Spleen (tissue), 11 donors: ENCODE data around the gene TSC1. TPM values are rescaled to one million over a fixed set of nuclear protein-coding genes. Genes with fewer than 3 reads are reported as not detected.
"Not testable (repeated sequence)": the region's sequence is repeated elsewhere in the genome, so short reads cannot be mapped to it uniquely, and the experiment has no call there.

ENCODE experiments used
- DNase-seq: peaks from one replicate; pipeline ENCODE4 v3.0.0-alpha.2; 2020
- H3K27ac ChIP-seq, 8 donors: fragments of 200-600 bp; sonication (generic) in 7 of 8; 1 replicate in 4 of 8; 2 replicates in 4 of 8; pipeline versions ENCODE4 v1.5.0 to v1.8.0; 2016 to 2021; ENCODE audit warnings: inconsistent platforms in 4 of 8, mild to moderate bottlenecking in 4 of 8, moderate library complexity in 1 of 8
- H3K27me3 ChIP-seq, 7 donors: fragments of 200-600 bp; sonication (generic) in 6 of 7; replicated peaks in 1 of 7; 1 replicate in 4 of 7; 2 replicates in 3 of 7; pipeline versions ENCODE4 v1.5.0 to v1.8.0; 2016 to 2021; ENCODE audit warnings: inconsistent platforms in 3 of 7, mild to moderate bottlenecking in 1 of 7
- H3K36me3 ChIP-seq, 6 donors: fragments of 200-600 bp; sonication (generic) in 5 of 6; 1 replicate in 4 of 6; 2 replicates in 2 of 6; pipeline versions ENCODE4 v1.5.0 to v1.8.0; 2016 to 2021; ENCODE audit warnings: inconsistent platforms in 2 of 6
- H3K4me1 ChIP-seq, 6 donors: fragments of 200-600 bp; sonication (generic) in 5 of 6; 1 replicate in 3 of 6; 2 replicates in 3 of 6; pipeline versions ENCODE4 v1.5.0 to v1.8.0; 2016 to 2021; ENCODE audit warnings: inconsistent platforms in 3 of 6
- H3K4me3 ChIP-seq, 8 donors: fragments of 200-600 bp; sonication (generic) in 7 of 8; 1 replicate in 4 of 8; 2 replicates in 4 of 8; pipeline versions ENCODE4 v1.5.0 to v1.8.0; 2016 to 2021; ENCODE audit warnings: inconsistent platforms in 4 of 8, mild to moderate bottlenecking in 4 of 8, moderate library complexity in 2 of 8
- H3K9me3 ChIP-seq, 8 donors: fragments of 200-600 bp; sonication (generic) in 7 of 8; 1 replicate in 4 of 8; 2 replicates in 4 of 8; pipeline versions ENCODE4 v1.5.0 to v1.8.0; 2016 to 2021; ENCODE audit warnings: inconsistent platforms in 4 of 8
- CTCF ChIP-seq, 11 experiments: fragments of 200-600 bp in 7 of 11; fragments of 450-650 bp in 4 of 11; sonication (generic) in 4 of 11; IDR thresholded peaks in 8 of 11; conservative IDR thresholded peaks in 3 of 11; 1 replicate in 7 of 11; 2 replicates in 4 of 11; pipeline versions ENCODE4 v1.4.0 to v1.8.0; 2016 to 2021; ENCODE audit warnings: antibody characterized with exemption in 11 of 11, inconsistent platforms in 4 of 11, mild to moderate bottlenecking in 1 of 11
- POLR2A ChIP-seq, 3 donors: fragments of 450-650 bp; IDR thresholded peaks; one replicate each; pipeline ENCODE4 v1.5.1; 2017; ENCODE audit warnings: antibody characterized with exemption in 3 of 3, mild to moderate bottlenecking in 1 of 3
- POLR2AphosphoS5 ChIP-seq, 3 donors: sonication (generic); formaldehyde crosslinking; IDR thresholded peaks; one replicate each; pipeline ENCODE4 v1.5.1; 2017; ENCODE audit warnings: antibody characterized with exemption in 3 of 3
- WGBS, 5 donors: extraction: QIAGEN DNeasy Blood & Tissue Kit in 3 of 5; methylation state at CpG; one replicate each; pipeline versions ENCODE4 v1.1.5 to v1.1.7; 2013 to 2018; 5-methylcytosine and 5-hydroxymethylcytosine counted together
- intact Hi-C: fragments of 100-400 bp; cut with DNase I; formaldehyde crosslinking; loops from one replicate; pipeline ENCODE4 v1.15.0; 2023; ENCODE audit warnings: low total_unique reads
- polyA plus RNA-seq, 3 donors: library from polyadenylated mRNA; stranded (reverse); fragments of 200-250 nt; gene quantifications; one replicate each; pipeline ENCODE4 v1.2.1, GENCODE V29; 2013
- total RNA-seq, 7 donors: library from RNA; depleted of rRNA in 3 of 7; stranded (reverse); fragments of >200 nt in 3 of 7; fragmentation: NEBNext Ultra II Directional in 4 of 7; extraction: Animal tissue kit (Norgen Biotek cat#: 25700) in 4 of 7; gene quantifications; one replicate each; pipeline versions ENCODE4 v1.1.0 to v1.2.1, GENCODE V29; 2016 to 2021
- donor health status: healthy with polysubstance abuse.
- donor health status: DM: no; HTN: no; CAD: no; lungs with moderate emphysema.
- donor health status: DM: no; HTN: no; CAD: no.
- donor health status: Bipolar disorder and iron deficiency.
- donor health status: healthy.
- donor health status: DM: no; HTN: no; CAD: no.
- donor health status: DM: yes; HTN: yes; CAD: no.

TSC1 gene
- total and polyA plus RNA-seq, 10 donors = 6.9 to 80.6 (median 51.6) TPM

DNA sequence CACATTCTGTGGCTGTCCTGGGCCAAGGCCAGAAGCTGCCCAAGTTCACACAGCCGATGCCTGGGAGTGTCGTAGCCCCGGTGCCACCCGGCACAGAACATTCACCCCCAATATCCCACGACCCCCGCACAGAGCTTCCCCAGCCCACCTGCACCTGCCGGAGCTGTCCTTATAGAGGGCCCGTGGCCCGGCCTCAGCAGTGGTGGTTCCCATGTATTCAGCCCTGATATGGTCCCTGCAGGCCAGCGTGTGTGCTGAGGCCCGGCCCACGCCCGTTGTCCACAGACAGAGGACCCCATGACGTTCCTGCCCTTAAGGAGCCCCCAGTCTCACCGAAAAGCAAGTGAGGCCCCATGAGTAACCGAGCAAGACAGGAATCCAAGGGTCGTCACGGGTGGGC lies 28.8 kb upstream of the TSC1 start:
- peaks cover 0 to 57% (median 0%) of the 10 kb centered on the region in 7 donors for H3K27me3 ChIP-seq
- H3K4me1 ChIP-seq = peaks cover 0 to 19% (median 13%) of the 10 kb centered on the region in 6 donors
- intact Hi-C loops = loop anchor here (10.0 kb wide), 1 partner anchor 52 kb away; no protein-coding TSS in a partner anchor
- H3K36me3 ChIP-seq = no peaks in the 10 kb centered on the region
- 76 to 92% (median 84%) methylated on average over 12 to 18 of the region's 18 CpGs for WGBS, 5 donors
- DNase-seq = no peak
- H3K4me3 ChIP-seq = no peak overlapping the region
- H3K9me3 ChIP-seq = no peaks in the 10 kb centered on the region
- TF ChIP-seq POLR2AphosphoS5 (IDR thresholded peaks at IDR 0.05) = no peak
- no peak for TF ChIP-seq CTCF (IDR thresholded peaks at IDR 0.05 in 8 of 11, conservative IDR thresholded peaks at IDR 0.05 in 3 of 11)
- no peak for TF ChIP-seq POLR2A (IDR thresholded peaks at IDR 0.05)
- no peak overlapping the region for H3K27ac ChIP-seq

GRCh38 chr9:132970324-132971062 lies 26.1 kb upstream of the TSC1 start:
- WGBS, 5 donors = 80 to 88% (median 86%) methylated on average over 14 to 16 of the region's 16 CpGs
- H3K36me3 ChIP-seq = no peaks in the 10 kb centered on the region

GRCh38 chr9:132969783-132970182 lies 25.4 kb upstream of the TSC1 start:
- Histone ChIP-seq H3K36me3 (no peaks in the 10 kb centered on the region), H3K9me3 (no peaks in the 10 kb centered on the region), H3K4me1 (peaks cover 0 to 9% (median 6%) of the 10 kb centered on the region in 6 donors), H3K4me3 (no peak overlapping the region), H3K27me3 (peaks cover 0 to 26% (median 0%) of the 10 kb centered on the region in 7 donors), H3K27ac (no peak overlapping the region)
- TF ChIP-seq CTCF (IDR thresholded peaks at IDR 0.05 in 8 of 11, conservative IDR thresholded peaks at IDR 0.05 in 3 of 11) (no peak), POLR2A (IDR thresholded peaks at IDR 0.05) (no peak), POLR2AphosphoS5 (IDR thresholded peaks at IDR 0.05) (no peak)
- WGBS, 5 donors = 60 to 81% (median 72%) methylated on average over 7 of the region's 7 CpGs
- no peak for DNase-seq
- intact Hi-C loops = loop anchor here (10.0 kb wide), 1 partner anchor 55 kb away; no protein-coding TSS in a partner anchor

More at GRCh38 chr9:132970324-132971062, 26.1 kb upstream of the TSC1 start:
- no peak overlapping the region for H3K27ac ChIP-seq
- peaks cover 0 to 30% (median 0%) of the 10 kb centered on the region in 7 donors for H3K27me3 ChIP-seq
- intact Hi-C loops = loop anchor here (10.0 kb wide), 1 partner anchor 54 kb away; no protein-coding TSS in a partner anchor
- no peak overlapping the region for H3K4me3 ChIP-seq
- DNase-seq = no peak
- H3K9me3 ChIP-seq = no peaks in the 10 kb centered on the region
- no peak for TF ChIP-seq POLR2AphosphoS5 (IDR thresholded peaks at IDR 0.05)
- H3K4me1 ChIP-seq = peaks cover 0 to 9% (median 6%) of the 10 kb centered on the region in 6 donors

GRCh38 chr9:132967908-132968307 lies 23.5 kb upstream of the TSC1 start:
- intact Hi-C loops, DNase-seq, H3K4me3 ChIP-seq, H3K27ac ChIP-seq, H3K4me1 ChIP-seq, H3K36me3 ChIP-seq, H3K9me3 ChIP-seq: not testable (repeated sequence)
- 87 to 96% (median 88%) methylated on average over 3 of the region's 3 CpGs for WGBS, 5 donors
- peaks cover 0 to 29% (median 0%) of the 10 kb centered on the region in 7 donors for H3K27me3 ChIP-seq

DNA sequence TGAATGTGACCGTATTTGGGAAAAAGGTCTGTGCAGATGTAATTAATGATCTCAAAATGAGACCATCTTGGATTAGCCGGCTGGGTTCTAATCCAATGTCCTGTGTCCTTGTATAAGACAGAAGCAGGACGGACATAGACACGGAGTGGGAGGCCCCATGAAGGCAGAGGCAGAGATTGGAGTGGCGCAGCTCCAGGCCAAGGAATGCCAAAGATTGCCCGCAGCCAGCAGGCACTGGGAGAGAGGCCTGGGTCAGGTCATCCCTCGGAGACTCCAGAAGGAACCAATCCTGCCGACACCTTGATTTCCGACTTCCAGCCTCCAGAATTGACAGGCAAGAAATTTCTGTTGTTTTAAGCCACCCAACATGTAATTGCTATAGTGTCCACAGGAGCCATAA lies 21.1 kb upstream of the TSC1 start:
- no peak overlapping the region for H3K27ac ChIP-seq
- TF ChIP-seq CTCF (IDR thresholded peaks at IDR 0.05 in 8 of 11, conservative IDR thresholded peaks at IDR 0.05 in 3 of 11) (no peak), POLR2AphosphoS5 (IDR thresholded peaks at IDR 0.05) (no peak), POLR2A (IDR thresholded peaks at IDR 0.05) (no peak)
- H3K4me1 ChIP-seq = no peaks in the 10 kb centered on the region
- 88 to 93% (median 88%) methylated on average over 9 of the region's 9 CpGs for WGBS, 5 donors
- H3K27me3 ChIP-seq = peaks cover 0 to 23% (median 0%) of the 10 kb centered on the region in 7 donors
- intact Hi-C loops = no loop called here
- H3K9me3 ChIP-seq = no peaks in the 10 kb centered on the region
- H3K36me3 ChIP-seq = no peaks in the 10 kb centered on the region
- H3K4me3 ChIP-seq = no peak overlapping the region
- DNase-seq = no peak
